Thoracic aorta (tissue), 2 donors: ENCODE data around the gene CYP2F1. TPM values are rescaled to one million over a fixed set of nuclear protein-coding genes. Genes with fewer than 3 reads are reported as not detected.
"Not testable (repeated sequence)": the region's sequence is repeated elsewhere in the genome, so short reads cannot be mapped to it uniquely, and the experiment has no call there.

ENCODE experiments used
- ATAC-seq: fragments of 150-250 bp; one replicate; pipeline ENCODE4 v1.8.0; 2017; ENCODE audit warnings: low read depth; ENCODE audit not compliant: insufficient number of reproducible peaks, low FRiP score
- DNase-seq: peaks from one replicate; pipeline ENCODE4 v3.0.0-alpha.2; 2020; ENCODE audit warnings: low spot score
- H3K27ac ChIP-seq, 2 donors: fragments of 200-600 bp; sonication (generic); 1 replicate in 1 of 2; 2 replicates in 1 of 2; pipeline ENCODE4 v1.5.1; 2016; ENCODE audit warnings: mild to moderate bottlenecking in 2 of 2, moderate library complexity in 2 of 2
- H3K27me3 ChIP-seq: fragments of 200-600 bp; sonication (generic); replicated peaks from 2 replicates; pipeline ENCODE4 v1.6.0; 2016; ENCODE audit warnings: mild to moderate bottlenecking; ENCODE audit not compliant: insufficient read depth
- H3K36me3 ChIP-seq: fragments of 200-600 bp; sonication (generic); one replicate; pipeline ENCODE4 v1.5.1; 2016
- H3K4me1 ChIP-seq, 2 donors: fragments of 200-600 bp; sonication (generic); 1 replicate in 1 of 2; 2 replicates in 1 of 2; pipeline versions ENCODE4 v1.5.1 to v1.6.0; 2016; ENCODE audit warnings: low read depth in 2 of 2, mild to moderate bottlenecking in 1 of 2; ENCODE audit not compliant: control insufficient read depth in 1 of 2
- H3K4me3 ChIP-seq: fragments of 200-600 bp; sonication (generic); 2 replicates; pipeline ENCODE4 v1.5.1; 2016; ENCODE audit warnings: mild to moderate bottlenecking
- H3K9me3 ChIP-seq: fragments of 200-600 bp; sonication (generic); 2 replicates; pipeline ENCODE4 v1.5.1; 2016
- total RNA-seq, 2 donors: library from RNA; depleted of rRNA; stranded (reverse); fragments of >200 nt; gene quantifications; one replicate each; pipeline versions ENCODE4 v1.1.0 to v1.2.3, GENCODE V29; 2016
- TF ChIP-seq, protein P1 (sequence below): fragments of 200-600 bp; sonication (generic); IDR thresholded peaks from one replicate; pipeline ENCODE4 v1.5.1; 2019; ENCODE audit warnings: antibody characterized with exemption

Gene CYP2F1
- total RNA-seq, 2 donors from 2014 or later = not detected

GRCh38 chr19:41116261-41116660 is 2.0 kb downstream of the CYP2F1 start:
- DNase-seq = no peak

DNA sequence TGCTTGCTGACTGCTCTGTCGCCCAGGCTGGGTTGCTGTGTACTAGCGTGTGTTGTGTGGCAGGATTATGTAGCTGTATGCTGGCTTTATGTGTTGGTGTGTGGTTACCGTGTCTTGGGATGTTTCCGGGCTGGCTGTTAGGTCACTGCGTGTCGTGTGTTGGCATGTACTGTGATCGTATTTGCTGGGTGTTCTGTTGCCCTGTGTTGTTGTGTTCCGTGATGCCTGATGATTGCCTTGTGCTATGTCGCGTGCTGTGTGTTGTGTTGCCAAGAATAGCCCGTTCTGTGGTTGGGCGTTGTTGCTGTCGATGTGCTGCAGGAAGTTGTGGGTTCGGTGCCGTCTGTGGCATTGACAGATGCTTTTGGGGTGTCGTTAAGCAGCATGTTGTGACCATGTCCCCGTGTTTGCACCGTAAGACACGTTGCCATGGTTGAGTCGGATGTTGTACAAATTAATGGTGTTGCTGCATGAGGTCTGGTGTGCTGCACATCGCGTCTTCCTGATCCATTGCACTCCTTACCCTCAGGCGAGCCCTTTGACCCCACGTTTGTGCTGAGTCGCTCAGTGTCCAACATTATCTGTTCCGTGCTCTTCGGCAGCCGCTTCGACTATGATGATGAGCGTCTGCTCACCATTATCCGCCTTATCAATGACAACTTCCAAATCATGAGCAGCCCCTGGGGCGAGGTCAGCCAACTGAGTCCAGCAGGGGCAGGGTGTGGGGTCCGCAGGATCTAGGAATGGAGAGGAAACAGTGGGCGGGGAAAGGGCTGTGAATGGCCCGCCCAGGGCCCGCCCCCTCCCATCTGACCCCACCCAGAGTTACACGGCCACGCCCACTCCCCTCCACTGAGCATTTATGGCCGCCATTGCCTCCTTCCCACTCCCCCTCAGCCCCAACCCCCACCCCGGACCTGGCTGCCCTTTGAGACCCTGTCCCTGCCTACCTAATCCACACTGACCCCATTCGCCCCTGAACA is 7.0 kb downstream of the CYP2F1 start:
- not testable (repeated sequence) for H3K36me3 ChIP-seq, H3K4me1 ChIP-seq, H3K4me3 ChIP-seq, H3K9me3 ChIP-seq, H3K27ac ChIP-seq, ATAC-seq, H3K27me3 ChIP-seq, DNase-seq

More at GRCh38 chr19:41116261-41116660, 2.0 kb downstream of the CYP2F1 start:
- Histone ChIP-seq H3K27me3 (no peaks in the 10 kb centered on the region), H3K36me3 (no peaks in the 10 kb centered on the region), H3K4me1 (no peaks in the 10 kb centered on the region), H3K9me3 (no peaks in the 10 kb centered on the region), H3K4me3 (no peak overlapping the region), H3K27ac (no peak overlapping the region)
- TF ChIP-seq, protein P1, sequence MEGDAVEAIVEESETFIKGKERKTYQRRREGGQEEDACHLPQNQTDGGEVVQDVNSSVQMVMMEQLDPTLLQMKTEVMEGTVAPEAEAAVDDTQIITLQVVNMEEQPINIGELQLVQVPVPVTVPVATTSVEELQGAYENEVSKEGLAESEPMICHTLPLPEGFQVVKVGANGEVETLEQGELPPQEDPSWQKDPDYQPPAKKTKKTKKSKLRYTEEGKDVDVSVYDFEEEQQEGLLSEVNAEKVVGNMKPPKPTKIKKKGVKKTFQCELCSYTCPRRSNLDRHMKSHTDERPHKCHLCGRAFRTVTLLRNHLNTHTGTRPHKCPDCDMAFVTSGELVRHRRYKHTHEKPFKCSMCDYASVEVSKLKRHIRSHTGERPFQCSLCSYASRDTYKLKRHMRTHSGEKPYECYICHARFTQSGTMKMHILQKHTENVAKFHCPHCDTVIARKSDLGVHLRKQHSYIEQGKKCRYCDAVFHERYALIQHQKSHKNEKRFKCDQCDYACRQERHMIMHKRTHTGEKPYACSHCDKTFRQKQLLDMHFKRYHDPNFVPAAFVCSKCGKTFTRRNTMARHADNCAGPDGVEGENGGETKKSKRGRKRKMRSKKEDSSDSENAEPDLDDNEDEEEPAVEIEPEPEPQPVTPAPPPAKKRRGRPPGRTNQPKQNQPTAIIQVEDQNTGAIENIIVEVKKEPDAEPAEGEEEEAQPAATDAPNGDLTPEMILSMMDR = no peak
- ATAC-seq = no peak

DNA sequence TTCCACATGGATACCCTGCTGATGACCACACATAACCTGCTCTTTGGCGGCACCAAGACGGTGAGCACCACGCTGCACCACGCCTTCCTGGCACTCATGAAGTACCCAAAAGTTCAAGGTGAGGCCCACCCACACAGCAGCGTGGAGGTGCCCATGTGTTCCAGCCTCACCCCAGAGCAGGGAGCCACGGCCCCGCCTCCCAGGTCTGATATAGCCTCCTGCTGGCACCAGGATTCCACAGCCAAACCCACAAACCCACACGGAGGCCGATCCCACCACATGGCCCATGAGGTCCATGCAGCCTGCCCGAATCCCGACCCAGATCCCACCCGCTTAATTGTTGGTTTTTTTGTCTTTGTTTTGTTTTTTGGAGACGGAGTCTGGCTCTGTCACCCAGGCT is 8.6 kb downstream of the CYP2F1 start:
- H3K4me1 ChIP-seq, H3K9me3 ChIP-seq, H3K27ac ChIP-seq, H3K27me3 ChIP-seq, H3K36me3 ChIP-seq, DNase-seq, ATAC-seq, H3K4me3 ChIP-seq: not testable (repeated sequence)

DNA sequence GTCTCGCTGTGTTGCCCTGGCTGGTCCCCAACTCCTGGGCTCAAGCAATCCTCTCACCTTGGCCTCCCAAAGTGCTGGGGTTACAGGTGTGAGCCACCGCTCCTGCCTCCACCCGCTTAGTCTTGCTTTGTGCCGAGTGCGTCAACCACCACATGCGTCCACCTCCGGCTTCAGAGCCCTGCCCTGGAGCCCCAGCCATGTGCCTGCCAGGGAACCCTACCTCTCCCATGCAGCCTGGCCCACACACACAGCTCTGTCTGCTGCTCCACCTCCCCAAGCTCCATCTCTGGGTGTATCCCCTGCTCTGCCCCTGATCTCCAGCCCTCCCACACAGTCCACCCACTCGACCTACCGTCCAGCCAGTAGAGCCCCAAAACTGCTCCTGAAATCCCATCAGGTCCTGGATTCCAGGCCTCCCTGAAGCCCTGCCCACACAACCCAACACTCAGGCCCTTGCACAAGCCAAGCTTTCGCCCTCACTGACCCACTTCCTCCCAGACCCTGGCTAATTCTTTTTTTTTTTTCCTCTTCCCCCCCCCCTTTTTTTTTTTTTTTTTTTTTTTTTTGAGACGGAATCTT is 9.6 kb downstream of the CYP2F1 start:
- Histone ChIP-seq H3K4me1 (peaks cover 4 to 6% of the 10 kb centered on the region in 2 donors), H3K9me3 (no peaks in the 10 kb centered on the region), H3K27ac (no peak overlapping the region), H3K27me3 (no peaks in the 10 kb centered on the region), H3K4me3 (no peak overlapping the region), H3K36me3 (no peaks in the 10 kb centered on the region)
- TF ChIP-seq, protein P1 = no peak
- ATAC-seq = no peak
- DNase-seq = no peak

DNA sequence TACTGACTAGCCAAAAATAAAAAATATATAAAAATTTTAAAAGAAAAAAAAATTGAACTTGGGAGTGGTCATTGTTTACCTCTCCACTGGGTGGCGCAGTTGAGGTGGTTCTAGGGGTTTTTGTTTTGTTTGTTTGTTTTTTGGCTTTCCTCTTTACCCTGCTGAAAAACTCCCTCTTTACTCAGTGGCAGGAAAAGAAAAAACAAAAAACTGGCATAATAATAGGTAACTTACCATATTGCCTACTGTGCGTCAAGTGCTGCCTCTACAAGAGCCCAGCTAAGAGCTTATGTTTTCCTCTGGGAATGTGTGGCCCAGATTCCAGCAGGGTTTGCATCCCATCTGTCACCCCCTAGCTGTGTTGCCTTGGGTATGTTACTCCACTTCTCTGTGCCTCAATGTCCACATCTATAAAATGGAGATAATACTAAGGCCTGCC is 12.6 kb downstream of the CYP2F1 start:
- H3K4me1 ChIP-seq, H3K9me3 ChIP-seq, ATAC-seq, H3K27ac ChIP-seq, H3K4me3 ChIP-seq, DNase-seq, H3K27me3 ChIP-seq, H3K36me3 ChIP-seq: not testable (repeated sequence)
- TF ChIP-seq, protein P1 = peak; percentile 68

DNA sequence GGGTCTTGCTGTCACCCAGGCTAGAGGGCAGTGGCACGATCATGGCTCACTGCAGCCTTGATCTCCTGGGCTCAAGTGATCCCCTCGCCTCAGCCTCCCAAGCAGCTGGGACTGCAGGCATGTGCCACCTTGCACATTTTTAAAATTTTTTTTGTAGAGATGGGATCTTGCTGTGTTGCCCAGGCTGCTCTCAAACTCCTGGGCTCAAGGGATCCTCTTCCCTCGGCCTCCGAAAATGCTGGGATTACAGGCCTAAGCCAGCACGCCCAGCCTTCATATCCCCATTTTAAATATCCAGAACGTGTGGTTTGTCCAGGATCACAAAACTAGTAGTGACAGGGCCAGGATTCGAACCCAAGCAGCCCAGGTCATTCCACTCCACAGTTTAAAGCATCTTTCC is 13.1 kb downstream of the CYP2F1 start:
- not testable (repeated sequence) for H3K27me3 ChIP-seq, H3K27ac ChIP-seq, ATAC-seq, H3K4me1 ChIP-seq, H3K4me3 ChIP-seq, H3K36me3 ChIP-seq, H3K9me3 ChIP-seq, DNase-seq

DNA sequence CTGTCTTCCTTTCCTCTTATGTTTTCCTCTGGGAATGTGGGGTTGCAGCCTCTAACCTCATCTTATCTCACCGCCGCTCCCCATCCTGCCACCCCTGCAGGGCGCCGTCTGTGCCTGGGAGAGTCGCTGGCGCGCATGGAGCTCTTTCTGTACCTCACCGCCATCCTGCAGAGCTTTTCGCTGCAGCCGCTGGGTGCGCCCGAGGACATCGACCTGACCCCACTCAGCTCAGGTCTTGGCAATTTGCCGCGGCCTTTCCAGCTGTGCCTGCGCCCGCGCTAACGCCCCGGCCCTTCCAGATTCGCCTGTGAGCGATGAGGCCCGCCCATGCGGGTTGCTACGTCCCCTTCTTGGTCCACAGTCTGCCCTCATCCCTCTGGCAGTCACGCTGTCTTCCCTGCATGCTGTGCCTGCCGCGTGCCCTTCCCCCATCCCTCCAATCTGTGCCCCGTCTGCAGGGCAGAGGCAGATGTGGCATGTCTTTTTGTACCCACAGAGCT is 13.6 kb downstream of the CYP2F1 start:
- not testable (repeated sequence) for ATAC-seq, H3K4me1 ChIP-seq, H3K27ac ChIP-seq, H3K9me3 ChIP-seq, H3K36me3 ChIP-seq, DNase-seq, H3K27me3 ChIP-seq
- H3K4me3 ChIP-seq = peak overlapping the region; percentile 58
